ENCODE data around the gene SLC24A4. TPM values are rescaled to one million over a fixed set of nuclear protein-coding genes. Genes with fewer than 3 reads are reported as not detected.

The SLC24A4 gene
- total and polyA plus RNA-seq, 12 donors, result 0.08 to 0.74 (median 0.24) TPM

DNA sequence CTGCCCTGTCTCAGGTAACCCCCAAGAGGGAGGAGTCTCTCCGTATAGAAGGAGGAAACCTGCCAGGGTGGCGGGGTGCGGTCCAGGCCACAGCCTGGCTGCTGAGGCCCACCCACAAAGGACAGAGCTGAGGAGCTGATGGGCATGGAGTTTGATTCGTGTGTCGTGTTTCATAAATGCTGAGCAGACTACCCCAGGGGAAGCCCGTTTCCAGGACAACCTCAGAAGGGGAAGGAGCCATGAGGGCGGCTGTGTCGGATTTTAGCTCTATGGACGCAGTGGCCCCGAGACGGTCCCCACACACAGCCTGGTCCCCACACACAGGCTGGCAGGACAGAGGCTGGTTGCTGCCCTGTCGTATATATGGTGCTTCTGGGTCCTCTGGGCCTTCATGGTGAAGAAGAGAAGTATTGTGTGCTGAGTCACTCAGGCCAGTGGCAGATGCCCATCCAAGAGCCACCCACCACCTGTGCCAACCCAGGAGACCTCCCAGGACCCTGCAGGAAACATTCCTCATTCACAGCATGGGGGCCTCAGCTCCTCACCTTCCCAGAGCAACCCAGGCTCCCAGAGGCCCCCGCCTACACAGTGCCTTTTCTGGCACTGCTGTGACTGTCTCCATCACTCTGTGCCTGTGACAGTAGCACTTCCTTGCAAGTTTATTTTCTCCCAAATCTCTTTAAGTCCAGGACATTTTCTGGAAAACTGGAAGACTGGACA, 127.5 kb downstream of the SLC24A4 start:
- H3K27ac ChIP-seq, result peak overlapping the region in 1 of 10 donors; percentile 75
- intact Hi-C loops (cut with DNase I), result loop anchor here in 5 of 10 donors (5.0 to 10.0 kb wide), 3 partner anchors 306 to 316 kb away; no protein-coding TSS in a partner anchor
- 71 to 89% methylated on average over 13 of the region's 13 CpGs for WGBS, 2 donors
- H3K4me1 ChIP-seq, result peaks cover 3 to 17% (median 9%) of the 10 kb centered on the region in 9 donors
- H3K4me3 ChIP-seq, result no peak overlapping the region
- ATAC-seq (peak in 1 of 8 donors; percentile 43), DNase-seq (no peak)
- no peak for TF ChIP-seq CTCF (IDR thresholded peaks at IDR 0.05)
- H3K36me3 ChIP-seq, result no peaks in the 10 kb centered on the region
- no peaks in the 10 kb centered on the region for H3K27me3 ChIP-seq
- peaks cover 0 to 8% (median 2%) of the 10 kb centered on the region in 11 donors for H3K9me3 ChIP-seq

DNA sequence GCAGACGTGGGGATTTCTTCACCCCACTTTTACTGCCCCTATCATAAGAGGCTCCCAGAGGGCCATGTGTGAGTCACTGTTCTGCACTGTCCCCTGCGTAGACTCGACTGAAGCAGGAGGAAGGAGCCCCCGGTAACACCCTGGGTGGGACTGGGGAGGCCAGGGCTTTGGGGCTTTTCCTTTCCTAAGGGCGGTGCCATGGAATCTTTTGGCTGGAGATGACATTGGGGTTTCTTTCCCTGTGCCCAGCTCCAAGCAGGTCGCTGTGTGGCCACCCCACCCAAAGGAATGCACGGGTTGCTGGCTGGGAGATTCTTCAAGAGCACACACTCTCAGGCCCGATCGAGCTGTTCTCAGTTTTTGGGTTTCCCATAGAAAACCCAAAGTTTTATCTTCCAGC, 128.3 kb downstream of the SLC24A4 start:
- H3K4me1 ChIP-seq, result peaks cover 3 to 17% (median 10%) of the 10 kb centered on the region in 9 donors
- H3K9me3 ChIP-seq, result peaks cover 0 to 4% (median 0%) of the 10 kb centered on the region in 11 donors
- peak overlapping the region in 5 of 10 donors; percentile 16 to 75 (median 30) for H3K27ac ChIP-seq
- intact Hi-C loops (cut with DNase I), result loop anchor here in 5 of 10 donors (5.0 to 10.0 kb wide), 3 partner anchors 306 to 316 kb away; no protein-coding TSS in a partner anchor
- WGBS, 2 donors, result 44 to 63% methylated on average over 9 of the region's 9 CpGs
- TF ChIP-seq CTCF (IDR thresholded peaks at IDR 0.05), result no peak
- DNase-seq (no peak), ATAC-seq (peak in 4 of 8 donors; percentile 27 to 61 (median 38))
- H3K27me3 ChIP-seq, result no peaks in the 10 kb centered on the region
- H3K36me3 ChIP-seq, result no peaks in the 10 kb centered on the region
- no peak overlapping the region for H3K4me3 ChIP-seq

- 53 to 65% methylated on average over 5 of the region's 5 CpGs for WGBS, 2 donors
- H3K4me3 ChIP-seq, result no peak overlapping the region
- TF ChIP-seq CTCF (IDR thresholded peaks at IDR 0.05), result no peak
- H3K27me3 ChIP-seq, result no peaks in the 10 kb centered on the region
- peaks cover 0 to 4% (median 0%) of the 10 kb centered on the region in 11 donors for H3K9me3 ChIP-seq
- peak overlapping the region in 8 of 10 donors; percentile 16 to 75 (median 34) for H3K27ac ChIP-seq
- intact Hi-C loops (cut with DNase I), result loop anchor here in 5 of 10 donors (5.0 to 10.0 kb wide), 3 partner anchors 307 to 317 kb away; no protein-coding TSS in a partner anchor
- ATAC-seq (peak in 7 of 8 donors; percentile 17 to 74 (median 38)), DNase-seq (no peak)
- H3K36me3 ChIP-seq, result no peaks in the 10 kb centered on the region
- H3K4me1 ChIP-seq, result peaks cover 3 to 22% (median 14%) of the 10 kb centered on the region in 9 donors
Observed at GRCh38 chr14:92451755-92452154, 128.8 kb downstream of the SLC24A4 start.

DNA sequence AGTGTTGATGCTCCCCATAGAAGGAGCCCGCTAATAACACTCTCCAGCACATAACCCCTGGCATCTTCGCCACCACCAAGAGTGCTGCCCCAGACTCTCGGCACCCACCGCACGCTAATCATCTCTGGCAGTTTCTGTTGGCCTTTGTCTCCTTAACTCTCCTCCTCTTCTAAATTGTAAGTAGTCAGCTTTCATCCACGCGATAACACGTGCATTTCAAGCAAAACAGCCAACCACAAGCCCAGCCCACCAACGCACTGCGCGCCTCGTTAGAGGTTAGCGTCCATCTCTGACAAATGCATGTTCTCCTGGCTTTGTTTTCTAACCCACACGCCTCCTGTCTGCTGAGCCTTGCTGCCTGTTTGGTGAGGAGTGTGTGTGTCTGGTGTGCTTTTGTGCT, 129.5 kb downstream of the SLC24A4 start:
- Histone ChIP-seq H3K27me3 (no peaks in the 10 kb centered on the region), H3K4me1 (peaks cover 3 to 27% (median 15%) of the 10 kb centered on the region in 9 donors), H3K9me3 (peaks cover 0 to 4% (median 0%) of the 10 kb centered on the region in 11 donors), H3K36me3 (no peaks in the 10 kb centered on the region), H3K27ac (peak overlapping the region in 1 of 10 donors; percentile 5), H3K4me3 (no peak overlapping the region)
- intact Hi-C loops (cut with DNase I), result loop anchor here in 5 of 10 donors (5.0 to 10.0 kb wide), 3 partner anchors 308 to 318 kb away; no protein-coding TSS in a partner anchor
- DNase-seq (no peak), ATAC-seq (no peak)
- WGBS, 2 donors, result 95 to 96% methylated on average over 14 of the region's 14 CpGs
- no peak for TF ChIP-seq CTCF (IDR thresholded peaks at IDR 0.05)

Data from heart right ventricle (tissue), 16 donors.